GM12878 (cell line): Measurements from ENCODE around the gene UBE2E3. TPM values are rescaled to one million over a fixed set of nuclear protein-coding genes. Genes with fewer than 3 reads are reported as not detected.

Experiments used
- ATAC-seq: fragments of 200-7000 bp; cut with Tn5 transposase; 3 replicates; pipeline ENCODE4 v1.9.1; 2020; ENCODE audit warnings: mild to moderate bottlenecking, moderate library complexity
- BruUV-seq: library from RNA; stranded (reverse); fragments of 400-500 nt; replicated peaks from 2 replicates; lab custom pipeline; 2021; lab: Mats Ljungman, UMichigan
- CTCF ChIA-PET: fragments of 300-600 bp; sonication (Branson Sonifier 250); formaldehyde crosslinking; extraction: SDS; loops from one replicate; lab custom pipeline; 2021; ENCODE audit warnings: inconsistent platforms; lab: Yijun Ruan, JAX
- POLR2A ChIA-PET: fragments of 350-600 bp; formaldehyde crosslinking; extraction: SDS; loops from one replicate; lab custom pipeline; 2021; ENCODE audit warnings: inconsistent platforms; lab: Charles Lee
- RAD21 ChIA-PET: fragments of 300-600 bp; sonication (Branson Sonifier 250); formaldehyde crosslinking; loops from one replicate; lab custom pipeline; 2023; ENCODE audit warnings: antibody characterized with exemption; ENCODE audit not compliant: unreplicated experiment; lab: Charles Lee
- SMC1A ChIA-PET: fragments of 300-600 bp; sonication (Branson Sonifier 250); formaldehyde crosslinking; loops from one replicate; lab custom pipeline; 2023; ENCODE audit not compliant: unreplicated experiment, uncharacterized antibody; lab: Charles Lee
- DNase-seq: peaks from one replicate; pipeline ENCODE4 v3.0.0-alpha.2; 2011; ENCODE audit warnings: low read depth, low spot score
- FAIRE-seq: peaks from 3 replicates; lab custom pipeline; 2011; peaks lifted over from hg19 to GRCh38; lab: Jason Lieb, UNC
- H2AFZ ChIP-seq: 2 replicates; pipeline ENCODE4 v1.6.0; 2011; ENCODE audit warnings: low read depth, low read length, control low read depth; ENCODE audit not compliant: control insufficient read depth
- H3K27ac ChIP-seq: 2 replicates; pipeline ENCODE4 v1.5.1; 2011; ENCODE audit warnings: control low read depth; ENCODE audit not compliant: control insufficient read depth, insufficient read depth
- H3K27me3 ChIP-seq, 2 experiments: replicated peaks in 1 of 2; 2 replicates each; pipeline versions ENCODE4 v1.6.0 to v1.6.1; 2011; ENCODE audit warnings: low read length in 1 of 2; ENCODE audit not compliant: control insufficient read depth in 2 of 2, insufficient read depth in 2 of 2
- H3K36me3 ChIP-seq, 2 experiments: 2 replicates each; pipeline ENCODE4 v1.5.1; 2011; ENCODE audit warnings: low read length in 1 of 2; ENCODE audit not compliant: control insufficient read depth in 2 of 2, insufficient read depth in 2 of 2
- H3K4me1 ChIP-seq: 2 replicates; pipeline ENCODE4 v1.6.1; 2011; ENCODE audit warnings: mild to moderate bottlenecking, low read length, moderate library complexity, mixed read lengths; ENCODE audit not compliant: control insufficient read depth, insufficient read depth
- H3K4me2 ChIP-seq: 2 replicates; pipeline ENCODE4 v1.6.0; 2011; ENCODE audit warnings: control low read depth; ENCODE audit not compliant: control insufficient read depth, insufficient read depth
- H3K4me3 ChIP-seq: fragments of 200-600 bp; sonication (generic); 2 replicates; pipeline ENCODE4 v1.5.1; 2016
- H3K79me2 ChIP-seq: 2 replicates; pipeline ENCODE4 v1.6.0; 2011; ENCODE audit warnings: low read length; ENCODE audit not compliant: control insufficient read depth, insufficient read depth
- H3K9ac ChIP-seq: 2 replicates; pipeline ENCODE4 v1.8.0; 2011; ENCODE audit warnings: low read length, control low read depth, mixed read lengths; ENCODE audit not compliant: control insufficient read depth, insufficient read depth
- H3K9me3 ChIP-seq: replicated peaks from 3 replicates; pipeline ENCODE4 v1.5.1; 2011; ENCODE audit warnings: mild to moderate bottlenecking, low read length; ENCODE audit not compliant: control insufficient read depth, insufficient read depth
- H4K20me1 ChIP-seq: 2 replicates; pipeline ENCODE4 v1.6.0; 2011; ENCODE audit not compliant: control insufficient read depth, insufficient read depth
- GABPA ChIP-seq: IDR thresholded peaks from 2 replicates; pipeline ENCODE4 v1.6.1; 2014; ENCODE audit warnings: antibody characterized with exemption, low read depth, mild to moderate bottlenecking, inconsistent platforms
- HDAC6 ChIP-seq: fragments of 200-600 bp; sonication (generic); IDR thresholded peaks from one replicate; pipeline ENCODE4 v1.8.0; 2017; ENCODE audit warnings: antibody characterized with exemption; ENCODE audit not compliant: unreplicated experiment
- MXI1 ChIP-seq: fragments of 150-350 bp; IDR thresholded peaks from 2 replicates; pipeline ENCODE4 v1.6.1; 2011; ENCODE audit warnings: low read depth, mild to moderate bottlenecking, inconsistent platforms, low read length, improper control_type of control experiment
- PAX8 ChIP-seq: fragments of 450-650 bp; IDR thresholded peaks from 2 replicates; pipeline ENCODE4 v1.6.1; 2017; ENCODE audit warnings: mild to moderate bottlenecking, moderate library complexity
- PML ChIP-seq: IDR thresholded peaks from 2 replicates; pipeline ENCODE4 v1.6.1; 2012; ENCODE audit warnings: low read length, inconsistent platforms
- SIN3A ChIP-seq: IDR thresholded peaks from 2 replicates; pipeline ENCODE4 v1.6.1; 2012; ENCODE audit warnings: low read depth, low read length, improper control_type of control experiment
- TARDBP ChIP-seq: IDR thresholded peaks from 2 replicates; pipeline ENCODE4 v1.6.1; 2016; ENCODE audit warnings: borderline replicate concordance
- TCF7 ChIP-seq: IDR thresholded peaks from 2 replicates; pipeline ENCODE4 v1.6.1; 2014; ENCODE audit warnings: antibody characterized with exemption, borderline replicate concordance
- WRNIP1 ChIP-seq: IDR thresholded peaks from 2 replicates; pipeline ENCODE4 v1.6.1; 2011; ENCODE audit warnings: low read depth, low read length, improper control_type of control experiment, borderline replicate concordance
- ZBTB11 ChIP-seq: fragments of 450-650 bp; formaldehyde crosslinking; IDR thresholded peaks from 2 replicates; pipeline ENCODE4 v1.5.0; 2022; ENCODE audit warnings: mild to moderate bottlenecking, missing genetic modification characterization
- ZBTB40 ChIP-seq: fragments of 450-650 bp; IDR thresholded peaks from 2 replicates; pipeline ENCODE4 v1.6.1; 2016; ENCODE audit warnings: mild to moderate bottlenecking, moderate library complexity, borderline replicate concordance
- in situ Hi-C: fragments of 300-500 bp; cut with MboI; formaldehyde crosslinking; loops from 9 replicates; pipeline ENCODE4 v1.14.3; 2018; ENCODE audit warnings: mixed read lengths
- intact Hi-C: fragments of 100-400 bp; cut with micrococcal nuclease; formaldehyde crosslinking; loops from one replicate; pipeline ENCODE4 v1.14.2; 2022; ENCODE audit not compliant: unreplicated experiment
- polyA plus RNA-seq, 11 experiments: library from polyadenylated mRNA; depleted of rRNA in 4 of 11; unstranded in 6 of 11; stranded (reverse) in 5 of 11; fragments of >200 nt; fragmentation: Nextera tagmentation in 4 of 11; fragmentation: Illumina TruSeq in 1 of 11; extraction: Ambion mirVana in 4 of 11; extraction: Trizol in 1 of 11; gene quantifications; 1 replicate in 1 of 11; 2 replicates in 10 of 11; pipeline versions ENCODE4 v1.2.1 to v1.2.3, GENCODE V29; 2011 to 2016; ENCODE audit warnings: inconsistent platforms in 2 of 11, missing spikeins in 2 of 11, low read depth in 1 of 11
- total RNA-seq, 4 experiments: library from RNA; depleted of rRNA in 3 of 4; stranded (reverse); fragments of >200 nt in 3 of 4; fragmentation: Illumina TruSeq in 1 of 4; extraction: Trizol in 1 of 4; gene quantifications; 2 replicates each; pipeline versions ENCODE4 v1.2.1 to v1.2.3, GENCODE V29; 2013 to 2021
- TF ChIP-seq, protein P1 (sequence below): IDR thresholded peaks from 2 replicates; pipeline ENCODE4 v1.6.1; 2011; ENCODE audit warnings: low read depth, mild to moderate bottlenecking, low read length, moderate library complexity, borderline replicate concordance; ENCODE audit errors: extremely low read depth

Gene UBE2E3
- total and polyA plus RNA-seq, 10 of the 15 experiments (the other 5 are each of a cell fraction or from before 2014, with no cell fraction given) = 14.9 to 50.0 (median 26.2) TPM

GRCh38 chr2:180952731-180953336 is 27.6 kb upstream of the UBE2E3 start:
- Histone ChIP-seq H3K9ac (no peak overlapping the region), H3K9me3 (no peaks in the 10 kb centered on the region), H3K79me2 (no peaks in the 10 kb centered on the region), H3K4me2 (no peak overlapping the region), H3K27me3 (no peaks in the 10 kb centered on the region; a peak in 1 of 4 replicates), H3K36me3 (no peaks in the 10 kb centered on the region), H3K27ac (no peak overlapping the region), H3K4me3 (no peak overlapping the region), H3K4me1 (no peaks in the 10 kb centered on the region), H2AFZ (no peak overlapping the region), H4K20me1 (no peaks in the 10 kb centered on the region)
- CTCF ChIA-PET = interaction anchor here (1.2 kb wide), 1 partner anchor 44 kb away, joined by 3 read pairs; no protein-coding TSS in a partner anchor
- intact Hi-C loops (no loop called here), in situ Hi-C loops (no loop called here)
- TF ChIP-seq SIN3A = no peak
- TF ChIP-seq MXI1 = no peak
- TF ChIP-seq, protein P1, sequence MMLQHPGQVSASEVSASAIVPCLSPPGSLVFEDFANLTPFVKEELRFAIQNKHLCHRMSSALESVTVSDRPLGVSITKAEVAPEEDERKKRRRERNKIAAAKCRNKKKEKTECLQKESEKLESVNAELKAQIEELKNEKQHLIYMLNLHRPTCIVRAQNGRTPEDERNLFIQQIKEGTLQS = no peak
- TF ChIP-seq GABPA = no peak
- no peak for TF ChIP-seq TARDBP
- TF ChIP-seq PAX8 = no peak
- no peak for TF ChIP-seq HDAC6
- no peak for TF ChIP-seq WRNIP1
- no peak for TF ChIP-seq PML
- no peak for TF ChIP-seq TCF7
- no peak for TF ChIP-seq ZBTB11 (CRISPR knock-in tag)
- TF ChIP-seq ZBTB40 = no peak
- POLR2A ChIA-PET = interaction anchor here (0.6 to 1.3 kb wide), 2 partner anchors 10 to 42 kb away, joined by 3 to 4 read pairs; no protein-coding TSS in a partner anchor
- SMC1A ChIA-PET = no interaction called here
- FAIRE-seq (no peak), ATAC-seq (no peak), DNase-seq (no peak)
- RAD21 ChIA-PET = no interaction called here
- BruUV-seq = no TSS peak
